Measurements from ENCODE around the gene PIGT. TPM values are rescaled to one million over a fixed set of nuclear protein-coding genes. Genes with fewer than 3 reads are reported as not detected.

PIGT gene
- polyA plus RNA-seq, 3 donors = 49.2 to 87.6 (median 59.7) TPM

DNA sequence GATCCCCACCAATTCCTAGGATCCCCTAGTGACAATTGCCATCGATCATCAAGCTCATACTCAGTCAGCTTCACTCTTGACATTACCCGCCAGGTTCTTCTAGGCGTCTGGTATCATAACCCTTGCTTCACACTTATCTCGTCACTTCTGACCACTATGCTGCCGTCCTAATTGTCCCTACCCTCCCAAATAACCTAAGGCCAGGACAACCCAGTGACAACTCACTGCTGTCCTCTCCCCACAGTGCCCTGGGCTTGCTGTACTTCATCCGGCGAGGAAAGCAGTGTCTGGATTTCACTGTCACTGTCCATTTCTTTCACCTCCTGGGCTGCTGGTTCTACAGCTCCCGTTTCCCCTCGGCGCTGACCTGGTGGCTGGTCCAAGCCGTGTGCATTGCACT, 49.3 kb upstream of the PIGT start:
- Mint-ChIP-seq H3K4me1 (peaks cover 51% of the 10 kb centered on the region), H3K27ac (peak overlapping the region in 1 of 7 donors; percentile 41), H3K9me3 (peaks cover 0 to 2% (median 0%) of the 10 kb centered on the region in 7 donors), H3K4me3 (no peak overlapping the region), H3K36me3 (peaks cover 42 to 46% of the 10 kb centered on the region in 2 donors), H3K27me3 (ENCODE audit: low read depth in 3 of 3) (no peaks in the 10 kb centered on the region)
- Histone ChIP-seq H3K4me1 (ENCODE audit: control insufficient read depth in 1 of 2, insufficient read depth in 2 of 2, low read length in 2 of 2) (peaks cover 41 to 50% of the 10 kb centered on the region in 2 donors), H3K4me3 (replicated peaks in 1 of 3; ENCODE audit: low read depth in 2 of 3, low read length in 3 of 3) (no peak overlapping the region), H3K79me2 (ENCODE audit: insufficient read depth, low read length) (peaks cover 20% of the 10 kb centered on the region), H4K20me1 (ENCODE audit: insufficient read depth, low read length) (peaks cover 49% of the 10 kb centered on the region), H3K4me2 (replicated peaks; ENCODE audit: extremely low read depth, low read length, poor library complexity, severe bottlenecking) (no peak overlapping the region), H3K9ac (ENCODE audit: insufficient read depth, low read length, poor library complexity, severe bottlenecking) (no peak overlapping the region), H2AFZ (ENCODE audit: insufficient read depth, low read depth, low read length, poor library complexity, severe bottlenecking) (no peak overlapping the region), H3K36me3 (replicated peaks in 1 of 2; ENCODE audit: control insufficient read depth in 1 of 2, insufficient read depth in 2 of 2, low read length in 2 of 2) (peaks cover 23 to 30% of the 10 kb centered on the region in 2 donors), H3K27me3 (ENCODE audit: control insufficient read depth in 2 of 2, insufficient read depth in 2 of 2, low read length in 2 of 2) (no peaks in the 10 kb centered on the region), H3K27ac (ENCODE audit: low read depth in 1 of 2, low read length in 2 of 2) (no peak overlapping the region), H3K9me3 (replicated peaks in 1 of 2; ENCODE audit: control insufficient read depth in 1 of 2, insufficient read depth in 1 of 2, low read length in 2 of 2) (no peaks in the 10 kb centered on the region)
- TF ChIP-seq, protein P1, sequence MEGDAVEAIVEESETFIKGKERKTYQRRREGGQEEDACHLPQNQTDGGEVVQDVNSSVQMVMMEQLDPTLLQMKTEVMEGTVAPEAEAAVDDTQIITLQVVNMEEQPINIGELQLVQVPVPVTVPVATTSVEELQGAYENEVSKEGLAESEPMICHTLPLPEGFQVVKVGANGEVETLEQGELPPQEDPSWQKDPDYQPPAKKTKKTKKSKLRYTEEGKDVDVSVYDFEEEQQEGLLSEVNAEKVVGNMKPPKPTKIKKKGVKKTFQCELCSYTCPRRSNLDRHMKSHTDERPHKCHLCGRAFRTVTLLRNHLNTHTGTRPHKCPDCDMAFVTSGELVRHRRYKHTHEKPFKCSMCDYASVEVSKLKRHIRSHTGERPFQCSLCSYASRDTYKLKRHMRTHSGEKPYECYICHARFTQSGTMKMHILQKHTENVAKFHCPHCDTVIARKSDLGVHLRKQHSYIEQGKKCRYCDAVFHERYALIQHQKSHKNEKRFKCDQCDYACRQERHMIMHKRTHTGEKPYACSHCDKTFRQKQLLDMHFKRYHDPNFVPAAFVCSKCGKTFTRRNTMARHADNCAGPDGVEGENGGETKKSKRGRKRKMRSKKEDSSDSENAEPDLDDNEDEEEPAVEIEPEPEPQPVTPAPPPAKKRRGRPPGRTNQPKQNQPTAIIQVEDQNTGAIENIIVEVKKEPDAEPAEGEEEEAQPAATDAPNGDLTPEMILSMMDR (IDR thresholded peaks at IDR 0.05) = no peak
- no peak for DNase-seq
- WGBS (ENCODE audit: insufficient coverage) = 93% methylated on average over 11 of the region's 11 CpGs
- intact Hi-C loops (cut with micrococcal nuclease) = loop anchor here in 1 of 2 donors (5.0 kb wide), 1 partner anchor 51 kb away; the partner anchor contains the start of gene PIGT

DNA sequence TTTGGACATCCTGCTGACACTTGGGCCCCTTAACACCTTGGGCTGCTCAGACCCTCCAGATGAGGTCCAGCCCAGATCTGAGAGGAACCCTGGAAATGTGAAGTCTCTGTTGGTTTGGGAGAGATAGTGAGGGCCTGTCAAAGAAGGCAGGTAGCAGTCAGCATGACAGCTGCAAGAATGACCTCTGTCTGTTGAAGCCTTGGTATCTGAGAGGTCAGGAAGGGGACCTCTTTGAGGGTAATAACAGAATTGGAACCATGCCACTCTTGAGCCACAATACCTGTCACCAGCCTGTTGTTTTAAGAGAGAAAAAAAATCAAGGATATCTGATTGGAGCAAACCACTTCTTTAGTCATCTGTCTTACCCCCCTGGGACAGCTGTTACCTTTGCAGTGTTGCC, 48.8 kb upstream of the PIGT start:
- Mint-ChIP-seq H3K27ac (peak overlapping the region in 2 of 7 donors; percentile 18 to 19), H3K27me3 (ENCODE audit: low read depth in 3 of 3) (peaks cover 0 to 2% (median 0%) of the 10 kb centered on the region in 3 donors), H3K36me3 (peaks cover 44 to 48% of the 10 kb centered on the region in 2 donors), H3K4me1 (peaks cover 47% of the 10 kb centered on the region), H3K4me3 (no peak overlapping the region), H3K9me3 (peaks cover 0 to 2% (median 0%) of the 10 kb centered on the region in 7 donors)
- no peak overlapping the region for H3K27ac ChIP-seq (ENCODE audit: low read depth in 1 of 2, low read length in 2 of 2)
- H3K4me1 ChIP-seq (ENCODE audit: control insufficient read depth in 1 of 2, insufficient read depth in 2 of 2, low read length in 2 of 2) = peaks cover 36 to 46% of the 10 kb centered on the region in 2 donors
- no peak overlapping the region for H3K9ac ChIP-seq (ENCODE audit: insufficient read depth, low read length, poor library complexity, severe bottlenecking)
- intact Hi-C loops (cut with micrococcal nuclease) = loop anchor here in 1 of 2 donors (5.0 kb wide), 1 partner anchor 50 kb away; the partner anchor contains the start of gene PIGT
- TF ChIP-seq, protein P1 (IDR thresholded peaks at IDR 0.05) = no peak
- no peak for DNase-seq
- H3K9me3 ChIP-seq (replicated peaks in 1 of 2; ENCODE audit: control insufficient read depth in 1 of 2, insufficient read depth in 1 of 2, low read length in 2 of 2) = no peaks in the 10 kb centered on the region
- H3K4me3 ChIP-seq (replicated peaks in 1 of 3; ENCODE audit: low read depth in 2 of 3, low read length in 3 of 3) = no peak overlapping the region
- H4K20me1 ChIP-seq (ENCODE audit: insufficient read depth, low read length) = peaks cover 49% of the 10 kb centered on the region
- no peak overlapping the region for H3K4me2 ChIP-seq (replicated peaks; ENCODE audit: extremely low read depth, low read length, poor library complexity, severe bottlenecking)
- no peaks in the 10 kb centered on the region for H3K27me3 ChIP-seq (ENCODE audit: control insufficient read depth in 2 of 2, insufficient read depth in 2 of 2, low read length in 2 of 2)
- peaks cover 23 to 30% of the 10 kb centered on the region in 2 donors for H3K36me3 ChIP-seq (replicated peaks in 1 of 2; ENCODE audit: control insufficient read depth in 1 of 2, insufficient read depth in 2 of 2, low read length in 2 of 2)
- peaks cover 20% of the 10 kb centered on the region for H3K79me2 ChIP-seq (ENCODE audit: insufficient read depth, low read length)
- no peak overlapping the region for H2AFZ ChIP-seq (ENCODE audit: insufficient read depth, low read depth, low read length, poor library complexity, severe bottlenecking)
